SK-N-SH treated with all-trans-retinoic acid at 6 μM for 48 hours (cell line): ENCODE measurements around the gene PBRM1.

Experiments used
- ATAC-seq: fragments of 200-7000 bp; cut with Tn5 transposase; 3 replicates; pipeline ENCODE4 v1.9.1; 2020; ENCODE audit warnings: mild to moderate bottlenecking, moderate library complexity
- ARNTL ChIP-seq: fragments of 450-650 bp; formaldehyde crosslinking; IDR thresholded peaks from 2 replicates; pipeline ENCODE4 v1.5.0; 2020; ENCODE audit warnings: low read depth, mild to moderate bottlenecking, moderate library complexity, borderline replicate concordance
- BACH2 ChIP-seq: fragments of 250-450 bp; sonication (Bioruptor Pico); IDR thresholded peaks from 2 replicates; pipeline ENCODE4 v1.9.0; 2021; ENCODE audit warnings: mild to moderate bottlenecking, borderline replicate concordance
- CSDC2 ChIP-seq: fragments of 250-450 bp; sonication (Bioruptor Pico); IDR thresholded peaks from 2 replicates; pipeline ENCODE4 v1.5.0; 2020; ENCODE audit warnings: mild to moderate bottlenecking, moderate library complexity
- ESRRG ChIP-seq: fragments of 250-450 bp; sonication (Bioruptor Pico); IDR thresholded peaks from 2 replicates; pipeline ENCODE4 v1.6.1; 2021; ENCODE audit warnings: mild to moderate bottlenecking
- GLIS3 ChIP-seq: fragments of 250-450 bp; sonication (Bioruptor Pico); IDR thresholded peaks from 2 replicates; pipeline ENCODE4 v1.5.0; 2020; ENCODE audit warnings: mild to moderate bottlenecking, moderate library complexity
- ISL1 ChIP-seq: fragments of 250-450 bp; sonication (Bioruptor Pico); IDR thresholded peaks from 2 replicates; pipeline ENCODE4 v2.1.2; 2022; ENCODE audit warnings: mild to moderate bottlenecking, moderate library complexity
- OSR1 ChIP-seq: fragments of 250-450 bp; sonication (Bioruptor Pico); IDR thresholded peaks from 2 replicates; pipeline ENCODE4 v1.8.0; 2022; ENCODE audit warnings: moderate library complexity, mild to moderate bottlenecking, inconsistent platforms
- PPARA ChIP-seq: fragments of 250-450 bp; sonication (Bioruptor Pico); IDR thresholded peaks from 2 replicates; pipeline ENCODE4 v1.5.0; 2020; ENCODE audit warnings: mild to moderate bottlenecking, borderline replicate concordance
- SNAI2 ChIP-seq: fragments of 250-450 bp; sonication (Bioruptor Pico); IDR thresholded peaks from 2 replicates; pipeline ENCODE4 v1.5.0; 2020; ENCODE audit warnings: mild to moderate bottlenecking, moderate library complexity
- TCF4 ChIP-seq: fragments of 250-450 bp; sonication (Bioruptor Pico); IDR thresholded peaks from 2 replicates; pipeline ENCODE4 v1.8.0; 2021; ENCODE audit warnings: mild to moderate bottlenecking, moderate library complexity, borderline replicate concordance
- TOX ChIP-seq: fragments of 250-450 bp; sonication (Bioruptor Pico); IDR thresholded peaks from 2 replicates; pipeline ENCODE4 v1.8.0; 2021; ENCODE audit warnings: mild to moderate bottlenecking, moderate library complexity, borderline replicate concordance
- ZC3H10 ChIP-seq: fragments of 250-450 bp; sonication (Bioruptor Pico); IDR thresholded peaks from 2 replicates; pipeline ENCODE4 v1.5.1; 2021; ENCODE audit warnings: mild to moderate bottlenecking, moderate library complexity
- ZFP3 ChIP-seq: fragments of 250-450 bp; sonication (Bioruptor Pico); IDR thresholded peaks from 2 replicates; pipeline ENCODE4 v1.5.0; 2020; ENCODE audit warnings: mild to moderate bottlenecking, moderate library complexity
- ZFP30 ChIP-seq: fragments of 450-650 bp; formaldehyde crosslinking; IDR thresholded peaks from 2 replicates; pipeline ENCODE4 v1.5.0; 2022; ENCODE audit warnings: mild to moderate bottlenecking, moderate library complexity
- ZNF565 ChIP-seq: fragments of 450-650 bp; formaldehyde crosslinking; conservative IDR thresholded peaks from 2 replicates; pipeline ENCODE4 v1.5.0; 2020; ENCODE audit warnings: low read depth, mild to moderate bottlenecking, moderate library complexity
- ZNF70 ChIP-seq: fragments of 450-650 bp; formaldehyde crosslinking; IDR thresholded peaks from 2 replicates; pipeline ENCODE4 v1.5.0; 2020; ENCODE audit warnings: mild to moderate bottlenecking, moderate library complexity
- ZNF8 ChIP-seq: fragments of 450-650 bp; formaldehyde crosslinking; IDR thresholded peaks from 2 replicates; pipeline ENCODE4 v1.5.0; 2020; ENCODE audit warnings: mild to moderate bottlenecking, moderate library complexity
- TF ChIP-seq, protein P1 (sequence below): fragments of 250-450 bp; sonication (Bioruptor Pico); IDR thresholded peaks from 2 replicates; pipeline ENCODE4 v1.5.1; 2021; ENCODE audit warnings: mild to moderate bottlenecking, moderate library complexity
- TF ChIP-seq, protein P2 (sequence below): fragments of 250-450 bp; sonication (Bioruptor Pico); IDR thresholded peaks from 2 replicates; pipeline ENCODE4 v1.5.1; 2020; ENCODE audit warnings: low read depth, mild to moderate bottlenecking, moderate library complexity
- TF ChIP-seq, protein P3 (sequence below): fragments of 250-450 bp; sonication (Bioruptor Pico); IDR thresholded peaks from 2 replicates; pipeline ENCODE4 v1.8.0; 2021; ENCODE audit warnings: low read depth, mild to moderate bottlenecking, moderate library complexity, borderline replicate concordance
- TF ChIP-seq, protein P4 (sequence below): fragments of 250-450 bp; sonication (Bioruptor Pico); IDR thresholded peaks from 2 replicates; pipeline ENCODE4 v1.5.0; 2020; ENCODE audit warnings: mild to moderate bottlenecking, moderate library complexity
- TF ChIP-seq, protein P5 (sequence below): fragments of 250-450 bp; sonication (Bioruptor Pico); IDR thresholded peaks from 2 replicates; pipeline ENCODE4 v1.8.0; 2020; ENCODE audit warnings: mild to moderate bottlenecking, moderate library complexity, borderline replicate concordance

PBRM1 gene

DNA sequence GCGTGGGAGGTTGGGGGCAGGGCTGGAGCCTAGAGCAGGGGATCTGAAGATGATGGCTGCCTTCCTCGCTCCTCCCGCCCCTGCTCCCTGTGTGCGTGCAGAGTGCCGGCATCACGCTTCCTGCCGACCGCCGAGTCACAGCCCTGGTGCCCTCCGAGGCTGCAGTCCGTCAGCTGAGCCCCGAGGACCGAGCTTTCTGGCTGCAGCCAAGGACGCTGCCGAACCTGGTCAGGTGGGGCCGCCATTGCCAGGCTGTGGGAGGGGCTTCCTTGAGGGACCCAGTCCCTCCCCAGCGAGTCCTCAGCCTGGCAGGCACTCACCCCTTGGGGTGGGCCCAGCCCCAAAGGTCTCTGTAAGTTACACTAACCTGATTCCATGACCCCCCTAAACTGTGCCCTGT is 173.0 kb downstream of the PBRM1 start:
- no peak for ATAC-seq
- TF ChIP-seq, protein P1, sequence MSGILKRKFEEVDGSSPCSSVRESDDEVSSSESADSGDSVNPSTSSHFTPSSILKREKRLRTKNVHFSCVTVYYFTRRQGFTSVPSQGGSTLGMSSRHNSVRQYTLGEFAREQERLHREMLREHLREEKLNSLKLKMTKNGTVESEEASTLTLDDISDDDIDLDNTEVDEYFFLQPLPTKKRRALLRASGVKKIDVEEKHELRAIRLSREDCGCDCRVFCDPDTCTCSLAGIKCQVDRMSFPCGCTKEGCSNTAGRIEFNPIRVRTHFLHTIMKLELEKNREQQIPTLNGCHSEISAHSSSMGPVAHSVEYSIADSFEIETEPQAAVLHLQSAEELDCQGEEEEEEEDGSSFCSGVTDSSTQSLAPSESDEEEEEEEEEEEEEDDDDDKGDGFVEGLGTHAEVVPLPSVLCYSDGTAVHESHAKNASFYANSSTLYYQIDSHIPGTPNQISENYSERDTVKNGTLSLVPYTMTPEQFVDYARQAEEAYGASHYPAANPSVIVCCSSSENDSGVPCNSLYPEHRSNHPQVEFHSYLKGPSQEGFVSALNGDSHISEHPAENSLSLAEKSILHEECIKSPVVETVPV (CRISPR knock-in tag) = no peak
- TF ChIP-seq ZNF8 (no peak), OSR1 (CRISPR knock-in tag) (no peak), ZNF70 (CRISPR knock-in tag) (no peak), ZFP30 (CRISPR knock-in tag) (no peak), ISL1 (CRISPR knock-in tag) (no peak), PPARA (CRISPR knock-in tag) (no peak), ZFP3 (CRISPR knock-in tag) (no peak), ZC3H10 (CRISPR knock-in tag) (no peak), ESRRG (CRISPR knock-in tag) (no peak), SNAI2 (CRISPR knock-in tag) (no peak), TOX (CRISPR knock-in tag) (no peak), BACH2 (CRISPR knock-in tag) (no peak), ARNTL (CRISPR knock-in tag) (no peak)
- TF ChIP-seq, protein P2, sequence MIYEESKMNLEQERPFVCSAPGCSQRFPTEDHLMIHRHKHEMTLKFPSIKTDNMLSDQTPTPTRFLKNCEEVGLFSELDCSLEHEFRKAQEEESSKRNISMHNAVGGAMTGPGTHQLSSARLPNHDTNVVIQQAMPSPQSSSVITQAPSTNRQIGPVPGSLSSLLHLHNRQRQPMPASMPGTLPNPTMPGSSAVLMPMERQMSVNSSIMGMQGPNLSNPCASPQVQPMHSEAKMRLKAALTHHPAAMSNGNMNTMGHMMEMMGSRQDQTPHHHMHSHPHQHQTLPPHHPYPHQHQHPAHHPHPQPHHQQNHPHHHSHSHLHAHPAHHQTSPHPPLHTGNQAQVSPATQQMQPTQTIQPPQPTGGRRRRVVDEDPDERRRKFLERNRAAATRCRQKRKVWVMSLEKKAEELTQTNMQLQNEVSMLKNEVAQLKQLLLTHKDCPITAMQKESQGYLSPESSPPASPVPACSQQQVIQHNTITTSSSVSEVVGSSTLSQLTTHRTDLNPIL = no peak
- TF ChIP-seq, protein P3, sequence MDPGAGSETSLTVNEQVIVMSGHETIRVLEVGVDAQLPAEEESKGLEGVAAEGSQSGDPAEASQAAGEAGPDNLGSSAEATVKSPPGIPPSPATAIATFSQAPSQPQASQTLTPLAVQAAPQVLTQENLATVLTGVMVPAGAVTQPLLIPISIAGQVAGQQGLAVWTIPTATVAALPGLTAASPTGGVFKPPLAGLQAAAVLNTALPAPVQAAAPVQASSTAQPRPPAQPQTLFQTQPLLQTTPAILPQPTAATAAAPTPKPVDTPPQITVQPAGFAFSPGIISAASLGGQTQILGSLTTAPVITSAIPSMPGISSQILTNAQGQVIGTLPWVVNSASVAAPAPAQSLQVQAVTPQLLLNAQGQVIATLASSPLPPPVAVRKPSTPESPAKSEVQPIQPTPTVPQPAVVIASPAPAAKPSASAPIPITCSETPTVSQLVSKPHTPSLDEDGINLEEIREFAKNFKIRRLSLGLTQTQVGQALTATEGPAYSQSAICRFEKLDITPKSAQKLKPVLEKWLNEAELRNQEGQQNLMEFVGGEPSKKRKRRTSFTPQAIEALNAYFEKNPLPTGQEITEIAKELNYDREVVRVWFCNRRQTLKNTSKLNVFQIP (CRISPR knock-in tag) = no peak

DNA sequence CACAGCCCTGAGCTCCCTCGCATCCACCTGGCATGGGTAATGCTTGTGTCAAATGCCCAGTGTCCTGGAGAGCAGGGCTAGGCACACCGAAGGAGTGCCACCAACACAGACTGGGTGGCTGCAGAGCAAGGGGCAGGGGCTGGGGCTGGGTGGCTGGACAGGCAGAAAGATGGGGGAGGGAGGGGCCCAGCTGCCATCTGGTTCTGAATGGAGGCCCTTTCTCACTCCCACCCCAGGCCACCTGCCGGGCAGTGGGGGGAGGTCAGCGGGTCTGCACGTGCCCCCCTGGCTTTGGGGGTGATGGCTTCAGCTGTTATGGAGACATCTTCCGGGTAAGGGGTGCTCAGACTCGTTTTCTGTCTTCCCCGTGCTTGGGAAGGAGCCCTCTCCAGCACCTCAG is 173.6 kb downstream of the PBRM1 start:
- TF ChIP-seq, protein P3 (CRISPR knock-in tag) = no peak
- TF ChIP-seq OSR1 (CRISPR knock-in tag) = no peak
- no peak for TF ChIP-seq SNAI2 (CRISPR knock-in tag)
- TF ChIP-seq TCF4 (CRISPR knock-in tag) = no peak
- TF ChIP-seq ZNF565 = no peak
- TF ChIP-seq ZFP30 (CRISPR knock-in tag) = no peak
- no peak for TF ChIP-seq ESRRG (CRISPR knock-in tag)
- TF ChIP-seq, protein P2 = no peak
- no peak for TF ChIP-seq ISL1 (CRISPR knock-in tag)
- no peak for TF ChIP-seq BACH2 (CRISPR knock-in tag)
- ATAC-seq = no peak

DNA sequence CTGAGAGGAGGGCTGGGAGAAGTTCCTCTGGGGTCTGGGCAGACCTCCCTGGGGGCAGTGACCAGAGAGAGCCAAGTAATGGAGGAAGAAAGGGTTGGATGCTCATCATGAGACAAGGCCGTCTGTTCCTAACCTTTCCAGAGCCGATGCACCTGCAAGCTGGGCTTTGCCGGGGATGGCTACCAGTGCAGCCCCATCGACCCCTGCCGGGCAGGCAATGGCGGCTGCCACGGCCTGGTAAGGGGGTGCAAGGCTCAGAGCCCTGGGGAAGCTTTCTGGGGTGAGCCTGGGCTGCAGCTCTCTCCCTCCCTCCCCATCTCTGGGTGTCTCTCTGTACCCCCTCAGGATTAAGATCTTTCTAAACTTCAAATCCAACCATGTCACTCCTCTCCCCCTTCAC is 174.2 kb downstream of the PBRM1 start:
- ATAC-seq = no peak
- TF ChIP-seq, protein P4, sequence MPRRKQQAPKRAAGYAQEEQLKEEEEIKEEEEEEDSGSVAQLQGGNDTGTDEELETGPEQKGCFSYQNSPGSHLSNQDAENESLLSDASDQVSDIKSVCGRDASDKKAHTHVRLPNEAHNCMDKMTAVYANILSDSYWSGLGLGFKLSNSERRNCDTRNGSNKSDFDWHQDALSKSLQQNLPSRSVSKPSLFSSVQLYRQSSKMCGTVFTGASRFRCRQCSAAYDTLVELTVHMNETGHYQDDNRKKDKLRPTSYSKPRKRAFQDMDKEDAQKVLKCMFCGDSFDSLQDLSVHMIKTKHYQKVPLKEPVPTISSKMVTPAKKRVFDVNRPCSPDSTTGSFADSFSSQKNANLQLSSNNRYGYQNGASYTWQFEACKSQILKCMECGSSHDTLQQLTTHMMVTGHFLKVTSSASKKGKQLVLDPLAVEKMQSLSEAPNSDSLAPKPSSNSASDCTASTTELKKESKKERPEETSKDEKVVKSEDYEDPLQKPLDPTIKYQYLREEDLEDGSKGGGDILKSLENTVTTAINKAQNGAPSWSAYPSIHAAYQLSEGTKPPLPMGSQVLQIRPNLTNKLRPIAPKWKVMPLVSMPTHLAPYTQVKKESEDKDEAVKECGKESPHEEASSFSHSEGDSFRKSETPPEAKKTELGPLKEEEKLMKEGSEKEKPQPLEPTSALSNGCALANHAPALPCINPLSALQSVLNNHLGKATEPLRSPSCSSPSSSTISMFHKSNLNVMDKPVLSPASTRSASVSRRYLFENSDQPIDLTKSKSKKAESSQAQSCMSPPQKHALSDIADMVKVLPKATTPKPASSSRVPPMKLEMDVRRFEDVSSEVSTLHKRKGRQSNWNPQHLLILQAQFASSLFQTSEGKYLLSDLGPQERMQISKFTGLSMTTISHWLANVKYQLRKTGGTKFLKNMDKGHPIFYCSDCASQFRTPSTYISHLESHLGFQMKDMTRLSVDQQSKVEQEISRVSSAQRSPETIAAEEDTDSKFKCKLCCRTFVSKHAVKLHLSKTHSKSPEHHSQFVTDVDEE (CRISPR knock-in tag) = no peak
- TF ChIP-seq CSDC2 (CRISPR knock-in tag) (no peak), ZNF8 (no peak), GLIS3 (CRISPR knock-in tag) (no peak), ZNF70 (CRISPR knock-in tag) (no peak), ZC3H10 (CRISPR knock-in tag) (no peak), BACH2 (CRISPR knock-in tag) (no peak), OSR1 (CRISPR knock-in tag) (no peak), ZFP30 (CRISPR knock-in tag) (no peak)
- TF ChIP-seq, protein P1 (CRISPR knock-in tag) = no peak
- TF ChIP-seq, protein P5, sequence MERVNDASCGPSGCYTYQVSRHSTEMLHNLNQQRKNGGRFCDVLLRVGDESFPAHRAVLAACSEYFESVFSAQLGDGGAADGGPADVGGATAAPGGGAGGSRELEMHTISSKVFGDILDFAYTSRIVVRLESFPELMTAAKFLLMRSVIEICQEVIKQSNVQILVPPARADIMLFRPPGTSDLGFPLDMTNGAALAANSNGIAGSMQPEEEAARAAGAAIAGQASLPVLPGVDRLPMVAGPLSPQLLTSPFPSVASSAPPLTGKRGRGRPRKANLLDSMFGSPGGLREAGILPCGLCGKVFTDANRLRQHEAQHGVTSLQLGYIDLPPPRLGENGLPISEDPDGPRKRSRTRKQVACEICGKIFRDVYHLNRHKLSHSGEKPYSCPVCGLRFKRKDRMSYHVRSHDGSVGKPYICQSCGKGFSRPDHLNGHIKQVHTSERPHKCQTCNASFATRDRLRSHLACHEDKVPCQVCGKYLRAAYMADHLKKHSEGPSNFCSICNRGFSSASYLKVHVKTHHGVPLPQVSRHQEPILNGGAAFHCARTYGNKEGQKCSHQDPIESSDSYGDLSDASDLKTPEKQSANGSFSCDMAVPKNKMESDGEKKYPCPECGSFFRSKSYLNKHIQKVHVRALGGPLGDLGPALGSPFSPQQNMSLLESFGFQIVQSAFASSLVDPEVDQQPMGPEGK (CRISPR knock-in tag) = no peak
- TF ChIP-seq, protein P3 (CRISPR knock-in tag) = no peak
